ENCODE results near the gene UAP1. TPM values are rescaled to one million over a fixed set of nuclear protein-coding genes. Genes with fewer than 3 reads are reported as not detected.
A peak's percentile ranks its signal among the peaks of the same experiment; 100 is the strongest.
"Not testable (repeated sequence)": the region's sequence is repeated elsewhere in the genome, so short reads cannot be mapped to it uniquely, and the experiment has no call there.

The UAP1 gene
- total and polyA plus RNA-seq, 4 experiments from 2014 or later = 21.5 to 33.7 (median 23.7) TPM

DNA sequence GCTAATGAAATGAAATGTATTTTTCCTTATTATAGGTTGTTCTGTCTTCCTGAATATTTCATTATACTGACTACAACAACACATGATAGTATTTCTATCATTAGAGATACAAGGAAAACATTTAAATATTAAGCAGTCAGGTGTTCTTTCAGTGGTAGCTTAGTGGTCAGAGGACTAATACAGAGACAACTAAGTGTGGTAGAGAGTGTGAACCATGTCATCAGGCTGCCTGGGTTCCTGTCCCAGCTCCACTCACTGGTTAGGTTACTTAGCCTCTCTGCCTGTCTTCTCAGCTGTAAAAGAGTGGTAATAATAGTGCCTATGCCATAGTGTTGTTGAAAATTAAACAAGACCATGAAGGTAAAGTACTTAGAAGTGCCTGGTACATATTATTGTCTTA, 3.9 kb downstream of the UAP1 start:
- intact Hi-C loops (cut with micrococcal nuclease) = no loop called here
- no peak overlapping the region for H3K4me3 ChIP-seq (ENCODE audit: low read length in 2 of 2)
- Mint-ChIP-seq H3K4me3 (no peak overlapping the region), H3K4me1 (peaks cover 15 to 43% (median 29%) of the 10 kb centered on the region in 4 donors), H3K27ac (peak overlapping the region in 2 of 7 donors; percentile 17 to 46), H3K27me3 (no peaks in the 10 kb centered on the region), H3K9me3 (no peaks in the 10 kb centered on the region), H3K36me3 (peaks cover 3 to 19% of the 10 kb centered on the region in 2 donors)
- DNase-seq = no peak
- no peaks in the 10 kb centered on the region for H3K27me3 ChIP-seq (ENCODE audit: insufficient read depth, low read length)
- no peak overlapping the region for H3K27ac ChIP-seq (ENCODE audit: low read depth, low read length)
- ChIA-PET CTCF (ENCODE audit: partially characterized antibody) (no interaction called here), POLR2A (ENCODE audit: partially characterized antibody) (no interaction called here)
- no peaks in the 10 kb centered on the region for H3K36me3 ChIP-seq (ENCODE audit: insufficient read depth, low read length)
- H3K9me3 ChIP-seq (ENCODE audit: control insufficient read depth in 1 of 2, low read length in 2 of 2) = no peaks in the 10 kb centered on the region
- peaks cover 13% of the 10 kb centered on the region for H3K4me1 ChIP-seq (ENCODE audit: insufficient read depth, low read length)

DNA sequence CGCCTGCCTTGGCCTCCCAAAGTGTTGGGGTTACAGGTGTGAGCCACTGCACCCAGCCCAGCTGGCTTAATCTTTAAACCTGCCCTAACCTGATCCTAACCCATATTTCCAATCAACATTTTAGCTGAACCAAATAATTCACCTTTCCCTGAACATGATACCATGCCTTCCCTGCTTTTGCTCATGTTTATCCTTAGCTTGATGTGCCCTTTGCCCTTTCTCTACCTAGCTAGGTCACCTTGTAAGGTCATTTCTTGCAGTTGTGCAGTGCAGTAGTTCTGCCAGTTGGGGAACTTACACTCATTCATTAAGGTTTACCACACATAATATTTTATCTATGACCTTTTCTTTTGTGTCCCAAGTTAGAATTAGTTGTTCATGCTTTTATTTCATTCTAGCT, 5.3 kb downstream of the UAP1 start:
- no peak overlapping the region for H3K4me3 ChIP-seq (ENCODE audit: low read length in 2 of 2)
- H3K27ac ChIP-seq (ENCODE audit: low read depth, low read length) = no peak overlapping the region
- no peak for DNase-seq
- intact Hi-C loops (cut with micrococcal nuclease) = no loop called here
- no peaks in the 10 kb centered on the region for H3K27me3 ChIP-seq (ENCODE audit: insufficient read depth, low read length)
- peaks cover 8% of the 10 kb centered on the region for H3K4me1 ChIP-seq (ENCODE audit: insufficient read depth, low read length)
- Mint-ChIP-seq H3K4me1 (peaks cover 10 to 33% (median 23%) of the 10 kb centered on the region in 4 donors), H3K36me3 (peaks cover 3 to 15% of the 10 kb centered on the region in 2 donors), H3K27me3 (no peaks in the 10 kb centered on the region), H3K4me3 (no peak overlapping the region), H3K9me3 (no peaks in the 10 kb centered on the region), H3K27ac (peak overlapping the region in 1 of 7 donors; percentile 10)
- H3K36me3 ChIP-seq (ENCODE audit: insufficient read depth, low read length) = no peaks in the 10 kb centered on the region
- POLR2A ChIA-PET (ENCODE audit: partially characterized antibody) = no interaction called here
- CTCF ChIA-PET (ENCODE audit: partially characterized antibody) = no interaction called here
- no peaks in the 10 kb centered on the region for H3K9me3 ChIP-seq (ENCODE audit: control insufficient read depth in 1 of 2, low read length in 2 of 2)

GRCh38 chr1:162568802-162569201, 7.3 kb downstream of the UAP1 start:
- POLR2A ChIA-PET (ENCODE audit: partially characterized antibody) = no interaction called here
- H3K27ac Mint-ChIP-seq = peak overlapping the region in 1 of 7 donors; percentile 49
- no peaks in the 10 kb centered on the region for H3K4me1 ChIP-seq (ENCODE audit: insufficient read depth, low read length)
- H3K4me3 ChIP-seq (ENCODE audit: low read length in 2 of 2) = no peak overlapping the region
- H3K36me3 ChIP-seq (ENCODE audit: insufficient read depth, low read length) = no peaks in the 10 kb centered on the region
- no peak overlapping the region for H3K4me3 Mint-ChIP-seq
- intact Hi-C loops (cut with micrococcal nuclease) = no loop called here
- no peaks in the 10 kb centered on the region for H3K9me3 ChIP-seq (ENCODE audit: control insufficient read depth in 1 of 2, low read length in 2 of 2)
- H3K27me3 ChIP-seq (ENCODE audit: insufficient read depth, low read length) = no peaks in the 10 kb centered on the region
- peaks cover 5 to 24% (median 16%) of the 10 kb centered on the region in 4 donors for H3K4me1 Mint-ChIP-seq
- DNase-seq = no peak
- H3K9me3 Mint-ChIP-seq = no peaks in the 10 kb centered on the region
- no peaks in the 10 kb centered on the region for H3K27me3 Mint-ChIP-seq
- H3K27ac ChIP-seq (ENCODE audit: low read depth, low read length) = no peak overlapping the region
- peaks cover 3 to 16% of the 10 kb centered on the region in 2 donors for H3K36me3 Mint-ChIP-seq
- CTCF ChIA-PET (ENCODE audit: partially characterized antibody) = interaction anchor here (0.5 kb wide), 1 partner anchor 73 kb away, joined by 4 read pairs; no protein-coding TSS in a partner anchor

DNA sequence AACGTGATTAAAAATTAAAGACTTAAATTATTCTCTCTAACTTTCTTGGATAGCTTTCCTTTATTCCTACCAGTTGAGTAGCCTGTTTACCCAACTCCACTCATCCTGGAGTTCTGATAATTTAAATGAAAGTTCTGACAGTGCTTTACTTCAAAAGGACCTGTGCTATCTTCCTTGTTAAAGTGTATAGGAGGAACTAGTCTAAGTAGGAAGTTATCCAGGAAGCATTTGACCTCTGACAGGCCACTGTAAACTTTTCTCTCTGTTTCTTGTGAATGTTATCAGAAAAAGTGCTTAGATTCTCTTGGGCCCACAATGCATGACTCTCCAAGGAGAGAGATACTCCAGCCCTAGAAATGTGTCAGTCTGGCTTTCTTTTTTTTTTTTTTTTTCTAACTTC, 9.2 kb downstream of the UAP1 start:
- no peaks in the 10 kb centered on the region for H3K27me3 Mint-ChIP-seq
- no peaks in the 10 kb centered on the region for H3K36me3 ChIP-seq (ENCODE audit: insufficient read depth, low read length)
- ChIA-PET POLR2A (ENCODE audit: partially characterized antibody) (no interaction called here), CTCF (ENCODE audit: partially characterized antibody) (no interaction called here)
- no peaks in the 10 kb centered on the region for H3K9me3 Mint-ChIP-seq
- no peak overlapping the region for H3K27ac ChIP-seq (ENCODE audit: low read depth, low read length)
- H3K4me1 ChIP-seq (ENCODE audit: insufficient read depth, low read length) = no peaks in the 10 kb centered on the region
- peaks cover 5 to 11% (median 6%) of the 10 kb centered on the region in 4 donors for H3K4me1 Mint-ChIP-seq
- intact Hi-C loops (cut with micrococcal nuclease) = no loop called here
- H3K27me3 ChIP-seq (ENCODE audit: insufficient read depth, low read length) = no peaks in the 10 kb centered on the region
- no peaks in the 10 kb centered on the region for H3K9me3 ChIP-seq (ENCODE audit: control insufficient read depth in 1 of 2, low read length in 2 of 2)
- H3K4me3 Mint-ChIP-seq = no peak overlapping the region
- H3K36me3 Mint-ChIP-seq = peaks cover 3 to 14% of the 10 kb centered on the region in 2 donors
- no peak for DNase-seq
- H3K27ac Mint-ChIP-seq = no peak overlapping the region
- no peak overlapping the region for H3K4me3 ChIP-seq (ENCODE audit: low read length in 2 of 2)

GRCh38 chr1:162571121-162571520, 9.6 kb downstream of the UAP1 start:
- intact Hi-C loops (cut with micrococcal nuclease); H3K4me3 Mint-ChIP-seq; H3K4me1 ChIP-seq (ENCODE audit: insufficient read depth, low read length); H3K27ac ChIP-seq (ENCODE audit: low read depth, low read length); H3K4me3 ChIP-seq (ENCODE audit: low read length in 2 of 2); H3K36me3 ChIP-seq (ENCODE audit: insufficient read depth, low read length); CTCF ChIA-PET (ENCODE audit: partially characterized antibody); H3K27ac Mint-ChIP-seq; DNase-seq; H3K9me3 ChIP-seq (ENCODE audit: control insufficient read depth in 1 of 2, low read length in 2 of 2); H3K27me3 ChIP-seq (ENCODE audit: insufficient read depth, low read length); H3K9me3 Mint-ChIP-seq; H3K27me3 Mint-ChIP-seq; POLR2A ChIA-PET (ENCODE audit: partially characterized antibody): not testable (repeated sequence)
- Mint-ChIP-seq H3K4me1 (peaks cover 5 to 11% (median 6%) of the 10 kb centered on the region in 4 donors), H3K36me3 (peaks cover 6 to 11% of the 10 kb centered on the region in 2 donors)

GRCh38 chr1:162571696-162572095, 10.2 kb downstream of the UAP1 start:
- H3K9me3 ChIP-seq (ENCODE audit: control insufficient read depth in 1 of 2, low read length in 2 of 2) = no peaks in the 10 kb centered on the region
- POLR2A ChIA-PET (ENCODE audit: partially characterized antibody) = no interaction called here
- Mint-ChIP-seq H3K36me3 (peaks cover 10 to 12% of the 10 kb centered on the region in 2 donors), H3K9me3 (no peaks in the 10 kb centered on the region), H3K4me1 (peaks cover 5 to 11% (median 6%) of the 10 kb centered on the region in 4 donors), H3K27me3 (no peaks in the 10 kb centered on the region), H3K27ac (no peak overlapping the region), H3K4me3 (no peak overlapping the region)
- H3K27ac ChIP-seq (ENCODE audit: low read depth, low read length) = no peak overlapping the region
- H3K4me3 ChIP-seq (ENCODE audit: low read length in 2 of 2) = no peak overlapping the region
- CTCF ChIA-PET (ENCODE audit: partially characterized antibody) = no interaction called here
- no peaks in the 10 kb centered on the region for H3K27me3 ChIP-seq (ENCODE audit: insufficient read depth, low read length)
- no peaks in the 10 kb centered on the region for H3K4me1 ChIP-seq (ENCODE audit: insufficient read depth, low read length)
- no peaks in the 10 kb centered on the region for H3K36me3 ChIP-seq (ENCODE audit: insufficient read depth, low read length)
- no peak for DNase-seq
- intact Hi-C loops (cut with micrococcal nuclease) = no loop called here

GRCh38 chr1:162573136-162573535, 11.6 kb downstream of the UAP1 start:
- Mint-ChIP-seq H3K27ac (peak overlapping the region in 2 of 7 donors; percentile 17 to 31), H3K9me3 (no peaks in the 10 kb centered on the region), H3K27me3 (no peaks in the 10 kb centered on the region), H3K4me1 (peaks cover 5 to 11% (median 6%) of the 10 kb centered on the region in 4 donors), H3K36me3 (peaks cover 10 to 13% of the 10 kb centered on the region in 2 donors), H3K4me3 (no peak overlapping the region)
- ChIA-PET CTCF (ENCODE audit: partially characterized antibody) (no interaction called here), POLR2A (ENCODE audit: partially characterized antibody) (no interaction called here)
- H3K36me3 ChIP-seq (ENCODE audit: insufficient read depth, low read length) = no peaks in the 10 kb centered on the region
- no peaks in the 10 kb centered on the region for H3K4me1 ChIP-seq (ENCODE audit: insufficient read depth, low read length)
- no peak overlapping the region for H3K4me3 ChIP-seq (ENCODE audit: low read length in 2 of 2)
- H3K27me3 ChIP-seq (ENCODE audit: insufficient read depth, low read length) = no peaks in the 10 kb centered on the region
- intact Hi-C loops (cut with micrococcal nuclease) = no loop called here
- H3K9me3 ChIP-seq (ENCODE audit: control insufficient read depth in 1 of 2, low read length in 2 of 2) = no peaks in the 10 kb centered on the region
- H3K27ac ChIP-seq (ENCODE audit: low read depth, low read length) = no peak overlapping the region
- DNase-seq = no peak

Measured in CD4-positive, alpha-beta memory T cell (primary cell).